H9 (cell line): Measurements from ENCODE around the gene GNG3. TPM values are rescaled to one million over a fixed set of nuclear protein-coding genes. Genes with fewer than 3 reads are reported as not detected.

Experiments used
- DNase-seq: peaks from one replicate; pipeline ENCODE4 v3.0.0-alpha.2; 2017
- H2AFZ ChIP-seq: one replicate; pipeline ENCODE4 v1.6.1; 2013; ENCODE audit warnings: mild to moderate bottlenecking, low read length, control low read depth, moderate library complexity
- H2AK5ac ChIP-seq: 2 replicates; pipeline ENCODE4 v1.6.1; 2013; ENCODE audit warnings: low read length, control low read depth, mixed read lengths; ENCODE audit not compliant: insufficient read length
- H2BK120ac ChIP-seq: one replicate; pipeline ENCODE4 v1.6.1; 2013; ENCODE audit warnings: low read depth, mild to moderate bottlenecking, low read length, control low read depth, inconsistent platforms; ENCODE audit not compliant: poor library complexity, severe bottlenecking
- H2BK12ac ChIP-seq: 2 replicates; pipeline ENCODE4 v1.6.1; 2013; ENCODE audit warnings: low read length, control low read depth, mixed read lengths, low read depth; ENCODE audit not compliant: insufficient read length
- H2BK15ac ChIP-seq: 2 replicates; pipeline ENCODE4 v1.6.1; 2013; ENCODE audit warnings: low read depth, low read length, control low read depth
- H2BK20ac ChIP-seq: one replicate; pipeline ENCODE4 v1.6.1; 2013; ENCODE audit warnings: low read depth, mild to moderate bottlenecking, low read length, control low read depth, inconsistent platforms; ENCODE audit not compliant: poor library complexity, severe bottlenecking
- H2BK5ac ChIP-seq: 2 replicates; pipeline ENCODE4 v1.6.1; 2013; ENCODE audit warnings: low read length, control low read depth, mixed read lengths; ENCODE audit not compliant: insufficient read length
- H3K14ac ChIP-seq: 2 replicates; pipeline ENCODE4 v1.6.1; 2013; ENCODE audit warnings: low read length, control low read depth; ENCODE audit not compliant: insufficient read depth
- H3K18ac ChIP-seq: 2 replicates; pipeline ENCODE4 v1.6.1; 2013; ENCODE audit warnings: low read depth, mild to moderate bottlenecking, mixed read lengths, low read length, control low read depth; ENCODE audit not compliant: insufficient read length
- H3K23ac ChIP-seq: 2 replicates; pipeline ENCODE4 v1.6.1; 2013; ENCODE audit warnings: low read length, control low read depth, mixed read lengths, low read depth; ENCODE audit not compliant: insufficient read length
- H3K23me2 ChIP-seq: 2 replicates; pipeline ENCODE4 v1.6.1; 2013; ENCODE audit warnings: low read depth, mild to moderate bottlenecking, mixed read lengths, low read length, control low read depth; ENCODE audit not compliant: insufficient read length, poor library complexity, severe bottlenecking
- H3K27ac ChIP-seq: 2 replicates; pipeline ENCODE4 v1.5.1; 2013; ENCODE audit warnings: low read length, control low read depth, mixed read lengths, low read depth; ENCODE audit not compliant: insufficient read length
- H3K27me3 ChIP-seq: 2 replicates; pipeline ENCODE4 v1.6.1; 2013; ENCODE audit warnings: low read length, control low read depth, inconsistent platforms; ENCODE audit not compliant: insufficient read depth
- H3K4ac ChIP-seq: 2 replicates; pipeline ENCODE4 v1.6.1; 2013; ENCODE audit warnings: low read depth, mild to moderate bottlenecking, control low read depth, inconsistent platforms, low read length, moderate library complexity
- H3K4me1 ChIP-seq: 2 replicates; pipeline ENCODE4 v1.6.1; 2013; ENCODE audit warnings: low read length, control low read depth, inconsistent platforms; ENCODE audit not compliant: insufficient read depth
- H3K4me2 ChIP-seq: 2 replicates; pipeline ENCODE4 v1.6.1; 2013; ENCODE audit warnings: low read length, control low read depth, mixed read lengths; ENCODE audit not compliant: insufficient read length, insufficient read depth
- H3K56ac ChIP-seq: 2 replicates; pipeline ENCODE4 v1.6.1; 2013; ENCODE audit warnings: low read depth, mild to moderate bottlenecking, mixed read lengths, low read length, control low read depth; ENCODE audit not compliant: insufficient read length
- H3K79me1 ChIP-seq: 2 replicates; pipeline ENCODE4 v1.6.1; 2013; ENCODE audit warnings: low read depth, mild to moderate bottlenecking, moderate library complexity, low read length, control low read depth, inconsistent platforms; ENCODE audit not compliant: insufficient read depth, poor library complexity, severe bottlenecking
- H3K79me2 ChIP-seq: 2 replicates; pipeline ENCODE4 v1.6.1; 2013; ENCODE audit warnings: low read length, control low read depth, inconsistent platforms; ENCODE audit not compliant: insufficient read depth
- H3K9ac ChIP-seq: 2 replicates; pipeline ENCODE4 v1.6.1; 2013; ENCODE audit warnings: low read length, control low read depth, mixed read lengths; ENCODE audit not compliant: insufficient read length; ENCODE audit errors: extremely low read depth
- H3K9me3 ChIP-seq: one replicate; pipeline ENCODE4 v1.6.1; 2013; ENCODE audit warnings: low read depth, low read length, inconsistent platforms; ENCODE audit not compliant: control insufficient read depth
- H3T11ph ChIP-seq: one replicate; pipeline ENCODE4 v1.6.1; 2013; ENCODE audit warnings: mild to moderate bottlenecking, low read length, control low read depth, inconsistent platforms
- H4K20me1 ChIP-seq: one replicate; pipeline ENCODE4 v1.6.1; 2013; ENCODE audit not compliant: control insufficient read depth, insufficient read length, insufficient read depth
- H4K5ac ChIP-seq: 2 replicates; pipeline ENCODE4 v1.6.1; 2013; ENCODE audit warnings: low read depth, mild to moderate bottlenecking, mixed read lengths, low read length, control low read depth; ENCODE audit not compliant: insufficient read length
- H4K8ac ChIP-seq: replicated peaks from 2 replicates; pipeline ENCODE4 v1.6.1; 2013; ENCODE audit warnings: low read length, control low read depth, mixed read lengths, low read depth; ENCODE audit not compliant: insufficient read length
- H4K91ac ChIP-seq: 2 replicates; pipeline ENCODE4 v1.6.1; 2013; ENCODE audit warnings: low read depth, mild to moderate bottlenecking, moderate library complexity, mixed read lengths, low read length, control low read depth; ENCODE audit not compliant: insufficient read length
- H3K27ac Mint-ChIP-seq, 3 experiments: 2 replicates in 2 of 3; 3 replicates in 1 of 3; pipeline ENCODE4 v1.8.0; 2020 to 2021; ENCODE audit warnings: mixed read lengths in 3 of 3, mild to moderate bottlenecking in 1 of 3, moderate library complexity in 1 of 3
- H3K27me3 Mint-ChIP-seq: 2 replicates; pipeline ENCODE4 v1.8.0; 2021; ENCODE audit warnings: low read depth, mild to moderate bottlenecking, moderate library complexity, mixed read lengths
- H3K36me3 Mint-ChIP-seq, 3 experiments: 2 replicates in 2 of 3; 3 replicates in 1 of 3; pipeline ENCODE4 v1.8.0; 2020 to 2021; ENCODE audit warnings: low read depth in 3 of 3, mixed read lengths in 3 of 3; ENCODE audit not compliant: insufficient read depth in 1 of 3
- H3K4me1 Mint-ChIP-seq, 2 experiments: 2 replicates each; pipeline ENCODE4 v1.8.0; 2020; ENCODE audit warnings: mixed read lengths in 2 of 2
- H3K4me3 Mint-ChIP-seq, 2 experiments: 2 replicates in 1 of 2; 3 replicates in 1 of 2; pipeline ENCODE4 v1.8.0; 2020 to 2021; ENCODE audit warnings: mild to moderate bottlenecking in 2 of 2, mixed read lengths in 2 of 2, moderate library complexity in 1 of 2
- H3K9me3 Mint-ChIP-seq, 2 experiments: 2 replicates in 1 of 2; 3 replicates in 1 of 2; pipeline ENCODE4 v1.8.0; 2020; ENCODE audit warnings: mild to moderate bottlenecking in 2 of 2, mixed read lengths in 2 of 2, moderate library complexity in 1 of 2
- CTCF ChIP-seq: fragments of 200-600 bp; sonication (generic); conservative IDR thresholded peaks from 3 replicates; pipeline ENCODE4 v1.8.0; 2021; ENCODE audit warnings: antibody characterized with exemption, mild to moderate bottlenecking
- WGBS: extraction: QIAGEN DNeasy Blood & Tissue Kit; methylation state at CpG from one replicate; pipeline ENCODE4 v1.1.7; 2013; ENCODE audit warnings: missing lambda C conversion rate, low lambda C conversion rate, mixed read lengths; ENCODE audit not compliant: insufficient read length; ENCODE audit errors: extremely low coverage; 5-methylcytosine and 5-hydroxymethylcytosine counted together
- total RNA-seq: library from RNA; stranded (reverse); gene quantifications from 2 replicates; pipeline ENCODE4 v1.2.1, GENCODE V29; 2021

GNG3 gene
- total RNA-seq, 1 experiment from 2014 or later = 3.2 TPM

GRCh38 chr11:62682518-62682917 is 25.0 kb upstream of the GNG3 start:
- TF ChIP-seq CTCF = no peak
- peaks cover 6 to 8% (median 7%) of the 10 kb centered on the region in 3 experiments; a peak in 5 of 7 replicates for H3K36me3 Mint-ChIP-seq
- H3K79me1 ChIP-seq = no peaks in the 10 kb centered on the region
- no peak overlapping the region for H3K4me2 ChIP-seq
- H3K14ac ChIP-seq = no peak overlapping the region
- no peak overlapping the region for H3K56ac ChIP-seq
- H3K4ac ChIP-seq = no peak overlapping the region
- H4K5ac ChIP-seq = no peak overlapping the region
- no peaks in the 10 kb centered on the region for H3K9me3 ChIP-seq
- no peak overlapping the region for H3K27ac Mint-ChIP-seq
- H3K9ac ChIP-seq = no peak overlapping the region
- no peak overlapping the region for H4K91ac ChIP-seq
- no peak overlapping the region for H2BK120ac ChIP-seq
- no peak overlapping the region for H3K27ac ChIP-seq
- H3K79me2 ChIP-seq = no peaks in the 10 kb centered on the region
- H3K23me2 ChIP-seq = peaks cover 8% of the 10 kb centered on the region
- H3K18ac ChIP-seq = no peak overlapping the region
- H2BK12ac ChIP-seq = no peak overlapping the region
- H2BK15ac ChIP-seq = no peak overlapping the region
- no peak overlapping the region for H4K8ac ChIP-seq
- H2AK5ac ChIP-seq = no peak overlapping the region
- no peak overlapping the region for H2AFZ ChIP-seq
- no peak for DNase-seq
- H3K23ac ChIP-seq = no peak overlapping the region
- WGBS = no CpG with 5 or more reads among the region's 7 CpGs
- H3K9me3 Mint-ChIP-seq = 0 out of 5 replicates have a peak, but pooled peaks cover 0 to 2% of the 10 kb centered on the region in 2 experiments
- no peak overlapping the region for H3K4me3 Mint-ChIP-seq
- H3K4me1 Mint-ChIP-seq = peaks cover 10 to 13% of the 10 kb centered on the region in 2 experiments
- H3T11ph ChIP-seq = no peak overlapping the region
- H2BK5ac ChIP-seq = no peak overlapping the region
- H3K27me3 ChIP-seq = no peaks in the 10 kb centered on the region
- no peak overlapping the region for H2BK20ac ChIP-seq
- H3K27me3 Mint-ChIP-seq = no peaks in the 10 kb centered on the region
- H4K20me1 ChIP-seq = no peaks in the 10 kb centered on the region
- no peaks in the 10 kb centered on the region for H3K4me1 ChIP-seq
